Activated T-helper 2 cell treated with anti-CD3 and anti-CD28 coated beads, Interferon-gamma antibody, Interleukin-2, Interleukin-4, amounts not matched to agents 10 μg/mL and 5 μg/mL and 100 μg/mL, durations not matched to agents 14 hours and 24 hours and 36 hours (primary cell): Measurements from ENCODE around the gene ZNF423. TPM values are rescaled to one million over a fixed set of nuclear protein-coding genes. Genes with fewer than 3 reads are reported as not detected.

Experiments used
- DNase-seq: peaks from one replicate; pipeline ENCODE4 v3.0.0; 2021; ENCODE audit warnings: low spot score
- H3K27ac Mint-ChIP-seq: one replicate; pipeline ENCODE4 v1.8.0; 2021; ENCODE audit warnings: mixed read lengths
- H3K27me3 Mint-ChIP-seq: one replicate; pipeline ENCODE4 v1.8.0; 2021; ENCODE audit warnings: low read depth, mixed read lengths
- H3K36me3 Mint-ChIP-seq: one replicate; pipeline ENCODE4 v1.8.0; 2021; ENCODE audit warnings: low read depth, mixed read lengths
- H3K4me1 Mint-ChIP-seq: one replicate; pipeline ENCODE4 v1.8.0; 2021; ENCODE audit warnings: low read depth, mixed read lengths
- H3K4me3 Mint-ChIP-seq: one replicate; pipeline ENCODE4 v1.8.0; 2021; ENCODE audit warnings: low read depth, mild to moderate bottlenecking, moderate library complexity, mixed read lengths
- H3K9me3 Mint-ChIP-seq: one replicate; pipeline ENCODE4 v1.8.0; 2021; ENCODE audit warnings: mixed read lengths
- intact Hi-C: fragments of 100-400 bp; cut with micrococcal nuclease; formaldehyde crosslinking; loops from one replicate; pipeline ENCODE4 v1.15.1; 2023
- total RNA-seq: library from RNA; stranded (reverse); gene quantifications from 2 replicates; pipeline ENCODE4 v1.2.3, GENCODE V29; 2022

ZNF423 gene
- total RNA-seq, 1 donor from 2014 or later = not detected

DNA sequence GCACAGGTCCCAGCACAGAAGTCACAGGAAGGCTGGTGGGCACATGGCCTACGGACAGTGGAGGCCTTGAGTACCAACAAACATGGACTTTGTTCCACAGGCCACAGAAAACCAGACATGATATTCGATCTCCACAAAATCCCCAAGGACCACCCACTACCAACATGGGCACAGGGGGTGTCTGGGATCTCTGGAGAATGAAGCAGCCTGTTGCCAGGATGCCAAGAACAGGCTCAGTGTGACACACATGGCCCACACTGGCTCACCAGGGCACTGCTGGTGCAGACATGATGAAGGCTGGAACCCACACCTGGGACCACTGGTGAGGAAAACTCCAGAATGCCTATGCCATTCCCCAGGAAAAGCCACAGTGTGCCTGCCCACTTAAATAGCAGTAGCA is 362.1 kb downstream of the ZNF423 start:
- DNase-seq = no peak
- intact Hi-C loops = no loop called here
- H3K36me3 Mint-ChIP-seq = no peaks in the 10 kb centered on the region
- H3K27ac Mint-ChIP-seq = no peak overlapping the region
- no peaks in the 10 kb centered on the region for H3K9me3 Mint-ChIP-seq
- H3K4me1 Mint-ChIP-seq = no peaks in the 10 kb centered on the region
- no peaks in the 10 kb centered on the region for H3K27me3 Mint-ChIP-seq
- H3K4me3 Mint-ChIP-seq = no peak overlapping the region

DNA sequence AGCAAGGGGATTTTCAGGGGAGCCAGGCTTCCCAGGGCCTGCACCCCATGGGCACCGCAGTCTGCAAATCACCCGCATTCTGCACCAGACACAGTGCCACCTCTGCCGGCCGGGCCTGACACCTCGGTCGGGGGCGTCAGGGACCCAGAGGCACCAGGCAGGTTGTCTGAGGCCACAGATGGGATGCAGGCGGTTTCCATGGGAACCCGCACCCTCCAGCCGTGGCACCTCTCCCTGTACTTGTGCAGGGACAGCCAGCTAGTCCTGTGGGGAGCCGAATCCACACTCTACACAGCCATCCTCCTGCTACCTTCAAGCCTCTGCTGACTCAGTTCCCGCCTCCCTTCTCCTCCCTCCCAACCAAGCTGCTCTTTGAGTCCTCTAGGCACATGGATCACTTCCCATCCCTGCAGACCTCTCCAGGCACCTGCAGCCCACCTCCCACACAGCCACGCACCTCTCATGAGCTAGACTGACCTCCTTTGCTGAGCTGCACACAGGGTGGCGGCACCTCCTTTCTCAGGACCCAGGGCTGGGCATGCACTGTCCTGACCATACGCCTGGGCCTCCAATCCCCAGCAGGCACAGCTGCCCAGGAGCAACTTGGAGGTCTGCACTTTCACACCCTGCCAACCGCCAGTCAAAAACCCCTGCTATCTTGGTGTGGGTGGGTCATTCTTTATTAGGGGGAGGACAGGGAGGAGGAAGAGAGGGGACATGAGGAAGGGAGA is 362.9 kb downstream of the ZNF423 start:
- no peak for DNase-seq
- Mint-ChIP-seq H3K27me3 (no peaks in the 10 kb centered on the region), H3K27ac (no peak overlapping the region), H3K9me3 (no peaks in the 10 kb centered on the region), H3K4me1 (no peaks in the 10 kb centered on the region), H3K4me3 (no peak overlapping the region), H3K36me3 (no peaks in the 10 kb centered on the region)
- intact Hi-C loops = no loop called here

DNA sequence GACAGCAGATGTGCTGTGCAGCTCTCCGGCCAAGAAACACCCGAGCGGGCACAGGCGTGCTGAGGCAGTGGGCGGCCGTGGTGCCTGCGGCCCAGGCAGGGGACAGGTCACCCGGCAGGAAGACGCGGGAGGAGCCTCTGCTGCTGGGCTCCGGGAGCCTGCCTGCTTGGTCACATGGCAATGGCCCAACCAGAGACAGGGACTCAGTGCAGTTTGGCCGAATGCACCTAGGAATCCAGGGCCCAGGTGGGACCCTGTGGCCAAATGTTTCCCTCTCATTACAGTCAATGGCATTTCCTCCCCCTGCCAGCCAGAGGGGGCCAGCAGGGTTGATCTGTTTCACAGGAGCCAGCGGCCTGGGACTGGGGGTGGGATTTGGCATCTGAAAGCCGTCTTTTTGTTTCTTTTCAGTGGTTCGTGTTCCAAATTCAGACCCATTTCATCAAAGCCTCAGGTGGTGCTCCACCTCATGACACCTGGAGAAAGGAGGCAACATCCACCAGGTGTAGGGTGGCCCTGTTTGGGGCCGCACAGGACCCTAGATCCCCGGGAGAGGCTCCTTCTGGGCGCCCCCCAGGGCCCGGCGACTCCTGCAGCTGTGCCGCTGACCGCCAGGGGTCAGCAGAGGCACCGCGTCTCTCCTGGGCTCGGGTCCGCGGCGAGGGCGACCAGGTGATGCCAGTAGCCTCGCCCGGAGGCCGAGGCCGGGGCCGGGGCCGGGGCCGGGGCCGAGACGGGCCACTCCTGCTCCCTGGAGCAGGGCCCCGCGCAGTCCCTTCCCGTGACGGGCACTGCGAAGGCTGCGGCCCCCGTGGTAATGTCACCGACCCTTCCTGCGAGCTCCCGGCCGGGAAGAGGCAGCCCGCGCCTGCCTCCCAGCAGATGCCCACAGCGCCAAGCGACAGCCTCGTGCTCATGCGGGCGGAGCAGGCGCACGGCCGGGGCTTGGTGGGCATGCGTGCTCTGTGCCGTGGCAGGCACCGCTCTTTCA is 363.8 kb downstream of the ZNF423 start:
- no peaks in the 10 kb centered on the region for H3K9me3 Mint-ChIP-seq
- intact Hi-C loops = no loop called here

DNA sequence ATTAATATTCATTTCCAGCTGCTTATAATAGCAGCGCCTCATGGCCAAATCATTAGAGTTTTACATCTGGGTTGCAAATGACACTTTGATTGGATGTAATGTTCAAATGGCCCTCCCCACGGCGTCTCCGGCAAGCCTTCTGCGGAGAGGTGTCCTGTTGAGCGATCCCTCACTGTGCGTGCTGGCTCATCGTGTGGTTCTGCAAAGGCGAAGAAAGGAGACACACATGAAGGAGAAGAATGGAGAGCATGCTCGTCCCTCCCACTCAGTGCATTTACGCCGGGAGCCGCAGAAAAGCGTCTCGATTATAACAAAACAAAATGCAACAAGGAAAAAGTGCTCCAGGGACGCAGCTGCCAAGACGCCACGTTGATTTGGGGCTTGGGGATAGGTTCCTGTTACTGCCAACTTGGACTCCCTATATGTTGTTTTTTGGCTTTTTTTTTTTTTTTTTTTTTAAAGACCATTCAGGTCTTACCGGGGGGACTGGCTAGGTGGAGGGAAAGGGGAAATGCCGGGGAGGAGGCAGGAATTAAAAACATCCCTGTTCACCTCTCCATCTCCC is 364.7 kb downstream of the ZNF423 start:
- no peaks in the 10 kb centered on the region for H3K4me1 Mint-ChIP-seq
- no peak overlapping the region for H3K27ac Mint-ChIP-seq
- DNase-seq = no peak
- H3K9me3 Mint-ChIP-seq = no peaks in the 10 kb centered on the region
- no peaks in the 10 kb centered on the region for H3K36me3 Mint-ChIP-seq
- H3K4me3 Mint-ChIP-seq = no peak overlapping the region
- H3K27me3 Mint-ChIP-seq = no peaks in the 10 kb centered on the region
- intact Hi-C loops = no loop called here

More for the DNA sequence above, 363.8 kb downstream of the ZNF423 start:
- no peak overlapping the region for H3K4me3 Mint-ChIP-seq
- H3K36me3 Mint-ChIP-seq = no peaks in the 10 kb centered on the region
- no peak for DNase-seq
- no peaks in the 10 kb centered on the region for H3K4me1 Mint-ChIP-seq
- no peaks in the 10 kb centered on the region for H3K27me3 Mint-ChIP-seq
- H3K27ac Mint-ChIP-seq = no peak overlapping the region

DNA sequence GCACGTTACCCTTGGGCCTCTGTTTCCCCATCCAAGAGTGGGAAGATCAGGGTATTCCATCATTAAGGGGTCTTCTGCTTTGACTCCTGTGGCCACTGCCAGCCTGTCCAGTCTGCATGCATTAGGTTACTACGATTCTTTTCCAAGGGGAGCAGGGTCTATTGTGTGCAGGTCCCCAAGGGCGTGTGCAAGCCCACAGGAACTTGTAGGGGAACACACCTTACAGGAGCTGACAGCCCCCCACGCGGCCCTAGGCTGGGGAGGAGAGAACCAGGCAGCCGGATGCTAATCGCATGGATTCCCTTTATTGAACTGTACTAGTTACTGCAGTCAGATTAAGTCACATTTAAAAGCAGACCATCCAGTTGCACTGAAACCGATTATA is 365.6 kb downstream of the ZNF423 start:
- H3K36me3 Mint-ChIP-seq = no peaks in the 10 kb centered on the region

DNA sequence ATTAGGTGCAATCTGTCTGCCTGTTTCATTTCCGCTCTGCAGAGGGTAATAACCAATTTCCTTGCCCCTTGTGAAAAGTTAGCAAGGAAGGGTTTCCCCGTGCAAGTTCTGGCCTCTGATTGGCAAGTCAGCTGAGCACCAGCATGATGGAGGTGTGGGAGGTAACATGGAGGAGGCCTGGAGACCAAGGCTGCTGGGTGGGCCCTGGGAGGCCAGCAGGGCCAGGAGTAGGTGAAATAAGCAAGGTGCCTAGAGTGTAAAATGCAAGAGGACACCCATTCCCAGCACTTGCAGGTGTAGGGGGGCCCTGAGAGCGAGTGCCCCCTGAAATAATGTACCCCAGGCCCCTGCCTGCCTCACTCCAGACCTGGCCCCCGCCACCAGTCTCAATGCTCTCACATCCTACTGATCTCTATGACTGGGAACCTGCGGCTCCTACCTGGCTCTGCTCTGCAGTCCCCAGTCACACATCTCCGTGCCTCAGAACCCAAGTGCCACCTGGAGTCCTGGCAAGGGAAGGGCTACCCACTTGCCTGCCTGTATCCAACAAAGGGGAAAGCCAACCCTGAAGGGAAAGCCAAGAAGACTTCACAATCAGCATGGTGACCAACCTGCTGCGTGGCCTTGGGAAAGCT is 366.1 kb downstream of the ZNF423 start:
- no peak for DNase-seq
- no peaks in the 10 kb centered on the region for H3K27me3 Mint-ChIP-seq
- H3K27ac Mint-ChIP-seq = no peak overlapping the region
- intact Hi-C loops = no loop called here
- no peak overlapping the region for H3K4me3 Mint-ChIP-seq
- H3K4me1 Mint-ChIP-seq = no peaks in the 10 kb centered on the region
- H3K36me3 Mint-ChIP-seq = no peaks in the 10 kb centered on the region
- H3K9me3 Mint-ChIP-seq = no peaks in the 10 kb centered on the region

More for the DNA sequence above, 365.6 kb downstream of the ZNF423 start:
- no peaks in the 10 kb centered on the region for H3K27me3 Mint-ChIP-seq
- H3K4me1 Mint-ChIP-seq = no peaks in the 10 kb centered on the region
- intact Hi-C loops = no loop called here
- no peak for DNase-seq
- no peaks in the 10 kb centered on the region for H3K9me3 Mint-ChIP-seq
- H3K4me3 Mint-ChIP-seq = no peak overlapping the region
- H3K27ac Mint-ChIP-seq = no peak overlapping the region

DNA sequence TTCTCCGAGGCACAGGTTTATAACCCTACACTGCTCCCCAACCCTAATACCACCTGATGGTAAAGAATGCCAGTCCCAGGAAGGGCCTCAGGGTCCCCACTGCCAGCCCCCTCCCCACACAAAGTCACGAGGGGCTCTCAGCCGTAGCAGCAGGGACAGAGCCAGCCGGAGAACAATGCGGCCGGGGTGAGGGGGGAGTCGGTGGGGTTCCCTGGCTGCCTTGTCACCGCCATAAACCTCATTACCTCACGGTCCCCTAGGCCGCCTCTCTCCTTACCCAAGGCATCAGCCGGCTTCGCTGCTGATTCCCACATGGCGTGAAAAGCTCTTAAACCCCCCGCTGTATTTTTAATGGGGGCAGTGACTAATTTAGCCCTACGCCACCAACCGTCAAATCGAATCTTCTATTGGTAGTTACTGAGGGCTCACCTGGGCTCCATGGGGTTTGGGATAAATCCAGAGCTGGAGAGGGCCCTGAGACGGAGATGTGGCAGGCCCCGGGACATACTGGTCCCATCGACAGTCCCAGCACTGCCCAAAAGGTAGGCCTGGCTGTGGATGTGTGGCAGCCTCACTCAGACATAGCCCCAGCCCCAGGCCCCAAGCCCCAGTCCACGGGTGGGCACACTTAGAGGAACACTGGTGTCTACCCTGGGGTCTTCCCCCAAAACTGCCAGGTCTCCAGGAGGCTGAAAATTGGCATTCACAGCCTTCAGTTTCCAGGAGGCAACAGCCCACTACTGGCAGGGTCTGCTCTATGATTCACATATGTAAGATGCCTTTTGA is 367.0 kb downstream of the ZNF423 start:
- intact Hi-C loops = no loop called here
- H3K36me3 Mint-ChIP-seq = no peaks in the 10 kb centered on the region

DNA sequence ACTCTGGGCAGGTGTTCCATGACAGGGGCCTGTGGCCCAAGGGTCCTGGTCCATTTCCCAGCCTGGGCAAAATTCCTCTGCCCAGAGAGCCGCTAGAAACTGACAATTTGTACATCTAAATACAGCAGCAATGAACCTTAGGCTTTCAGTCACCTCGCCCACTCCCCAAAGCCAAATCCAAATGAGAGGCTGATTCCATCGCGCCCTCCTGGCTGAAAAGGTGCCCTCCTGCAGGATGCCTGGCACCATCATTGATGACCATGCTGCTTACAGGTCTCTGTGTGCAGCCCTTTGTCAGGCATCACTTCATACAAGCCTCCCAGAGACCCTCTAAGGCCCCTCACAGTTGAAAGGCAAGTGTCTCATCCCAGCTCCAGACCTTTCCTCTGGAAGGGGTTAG is 367.6 kb downstream of the ZNF423 start:
- Mint-ChIP-seq H3K4me1 (no peaks in the 10 kb centered on the region), H3K27me3 (peaks cover 1% of the 10 kb centered on the region), H3K36me3 (no peaks in the 10 kb centered on the region), H3K9me3 (no peaks in the 10 kb centered on the region), H3K4me3 (no peak overlapping the region), H3K27ac (no peak overlapping the region)
- intact Hi-C loops = no loop called here
- no peak for DNase-seq

More for the DNA sequence above, 367.0 kb downstream of the ZNF423 start:
- H3K27ac Mint-ChIP-seq = no peak overlapping the region
- no peaks in the 10 kb centered on the region for H3K9me3 Mint-ChIP-seq
- DNase-seq = no peak
- H3K4me1 Mint-ChIP-seq = no peaks in the 10 kb centered on the region
- H3K4me3 Mint-ChIP-seq = no peak overlapping the region
- H3K27me3 Mint-ChIP-seq = peaks cover 1% of the 10 kb centered on the region

DNA sequence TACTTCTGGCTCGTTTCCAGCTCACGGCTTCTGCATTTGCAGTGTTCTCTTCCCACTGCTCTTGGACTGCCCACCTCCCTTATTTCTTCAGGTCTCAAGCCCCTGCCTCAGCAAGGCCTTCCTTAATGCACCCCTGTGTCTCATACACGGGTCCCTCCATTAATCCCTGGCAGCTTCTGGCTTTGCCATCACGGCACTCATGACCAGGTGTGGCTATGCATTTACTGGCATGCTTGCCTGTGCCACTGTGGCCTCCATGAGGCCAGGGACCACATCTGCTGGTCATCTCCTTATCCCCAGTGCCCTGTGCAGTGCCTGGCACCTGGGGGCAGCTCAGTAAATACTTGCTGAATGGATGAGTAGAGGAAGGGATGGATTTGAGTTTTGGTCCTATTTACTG is 368.2 kb downstream of the ZNF423 start:
- H3K4me3 Mint-ChIP-seq = no peak overlapping the region
- no peaks in the 10 kb centered on the region for H3K4me1 Mint-ChIP-seq
- no peaks in the 10 kb centered on the region for H3K36me3 Mint-ChIP-seq
- H3K27ac Mint-ChIP-seq = no peak overlapping the region
- H3K27me3 Mint-ChIP-seq = peaks cover 5% of the 10 kb centered on the region
- DNase-seq = no peak
- no peaks in the 10 kb centered on the region for H3K9me3 Mint-ChIP-seq
- intact Hi-C loops = no loop called here

DNA sequence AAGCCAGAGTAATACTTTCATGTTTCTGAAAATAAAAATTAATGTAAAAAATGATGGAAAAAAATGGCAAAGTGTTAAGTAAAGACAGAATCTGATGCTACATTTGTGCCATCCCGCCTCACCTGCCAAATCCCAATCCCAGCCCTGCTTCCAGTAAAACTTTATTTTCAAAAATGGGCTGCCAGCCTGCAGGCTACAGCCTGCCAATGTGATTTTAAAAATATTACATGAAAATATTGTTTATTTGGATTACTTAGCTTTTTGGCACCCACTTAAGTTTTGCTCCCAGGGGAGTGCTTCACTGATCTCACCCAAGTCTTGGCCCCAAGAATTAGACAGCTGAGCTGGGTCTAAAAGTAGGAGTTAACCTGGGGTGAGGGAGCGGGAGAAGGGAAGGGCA is 369.5 kb downstream of the ZNF423 start:
- no peaks in the 10 kb centered on the region for H3K36me3 Mint-ChIP-seq
- H3K9me3 Mint-ChIP-seq = no peaks in the 10 kb centered on the region
- H3K4me1 Mint-ChIP-seq = no peaks in the 10 kb centered on the region
- no peak for DNase-seq
- intact Hi-C loops = no loop called here
- H3K27ac Mint-ChIP-seq = no peak overlapping the region
- H3K27me3 Mint-ChIP-seq = peaks cover 13% of the 10 kb centered on the region
- no peak overlapping the region for H3K4me3 Mint-ChIP-seq

DNA sequence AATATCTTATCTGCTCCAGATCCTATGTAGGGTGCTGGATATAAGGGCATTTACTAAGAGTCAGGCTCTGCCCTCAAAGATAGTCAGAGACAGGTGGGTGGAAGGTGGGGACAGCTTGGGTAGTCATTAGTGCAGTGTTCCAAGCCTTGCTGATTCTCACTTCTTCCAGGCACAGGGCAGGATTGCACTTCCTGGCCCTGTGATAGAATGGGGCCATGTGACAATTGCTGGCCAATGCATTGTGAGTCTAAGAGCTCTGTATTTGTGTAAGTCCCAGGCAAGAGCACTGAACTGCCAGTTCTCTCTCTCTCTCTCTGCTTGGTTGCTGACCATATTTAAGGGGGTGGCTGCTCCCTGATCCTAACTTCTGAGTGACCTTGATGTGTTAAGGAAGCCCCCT is 370.2 kb downstream of the ZNF423 start:
- no peaks in the 10 kb centered on the region for H3K4me1 Mint-ChIP-seq
- no peak for DNase-seq
- H3K4me3 Mint-ChIP-seq = no peak overlapping the region
- H3K27me3 Mint-ChIP-seq = peaks cover 18% of the 10 kb centered on the region
- no peaks in the 10 kb centered on the region for H3K9me3 Mint-ChIP-seq
- no peak overlapping the region for H3K27ac Mint-ChIP-seq
- intact Hi-C loops = no loop called here
- H3K36me3 Mint-ChIP-seq = no peaks in the 10 kb centered on the region

DNA sequence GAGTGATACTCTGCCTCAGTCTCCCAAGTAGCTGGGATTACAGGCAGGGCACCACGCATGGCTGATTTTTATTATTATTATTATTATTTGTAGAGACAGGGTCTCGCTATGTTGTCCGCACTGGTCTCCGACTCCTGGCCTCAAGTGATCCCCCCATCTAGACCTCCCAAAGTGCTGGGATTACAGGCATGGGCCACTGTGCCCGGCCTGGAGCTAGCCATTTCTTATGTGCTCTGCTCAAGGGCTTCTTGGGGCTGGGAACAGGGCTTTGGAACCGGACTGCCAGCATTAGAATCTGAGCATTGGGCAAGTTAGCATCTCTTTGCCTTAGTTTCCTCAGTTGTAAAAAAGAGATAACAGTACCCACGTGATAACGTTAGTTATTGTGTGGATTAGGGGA is 371.0 kb downstream of the ZNF423 start:
- Mint-ChIP-seq H3K27ac (no peak overlapping the region), H3K9me3 (no peaks in the 10 kb centered on the region), H3K27me3 (peaks cover 20% of the 10 kb centered on the region), H3K4me3 (no peak overlapping the region), H3K4me1 (no peaks in the 10 kb centered on the region), H3K36me3 (no peaks in the 10 kb centered on the region)
- no peak for DNase-seq
- intact Hi-C loops = no loop called here
